NB4 (cell line): ENCODE results near the gene GABRR2.

Source experiments
- DNase-seq: peaks from one replicate; pipeline ENCODE4 v3.0.0; 2010; ENCODE audit warnings: low read depth
- H3K4me3 ChIP-seq: one replicate; pipeline ENCODE4 v1.5.1; 2011; ENCODE audit warnings: mild to moderate bottlenecking, low read depth, low read length, moderate library complexity
- MYC ChIP-seq: IDR thresholded peaks from 2 replicates; pipeline ENCODE4 v1.6.1; 2011; ENCODE audit warnings: low read depth, low read length
- POLR2A ChIP-seq: IDR thresholded peaks from 2 replicates; pipeline ENCODE4 v1.6.1; 2011; ENCODE audit warnings: mild to moderate bottlenecking; ENCODE audit not compliant: insufficient read length; ENCODE audit errors: extremely low read depth
- TF ChIP-seq, protein P1 (sequence below): IDR thresholded peaks from 2 replicates; pipeline ENCODE4 v1.6.1; 2011; ENCODE audit warnings: low read depth, low read length
- TF ChIP-seq, protein P2 (sequence below): IDR thresholded peaks from one replicate; pipeline ENCODE4 v1.5.1; 2012; ENCODE audit warnings: low read depth, low read length

Gene GABRR2

DNA sequence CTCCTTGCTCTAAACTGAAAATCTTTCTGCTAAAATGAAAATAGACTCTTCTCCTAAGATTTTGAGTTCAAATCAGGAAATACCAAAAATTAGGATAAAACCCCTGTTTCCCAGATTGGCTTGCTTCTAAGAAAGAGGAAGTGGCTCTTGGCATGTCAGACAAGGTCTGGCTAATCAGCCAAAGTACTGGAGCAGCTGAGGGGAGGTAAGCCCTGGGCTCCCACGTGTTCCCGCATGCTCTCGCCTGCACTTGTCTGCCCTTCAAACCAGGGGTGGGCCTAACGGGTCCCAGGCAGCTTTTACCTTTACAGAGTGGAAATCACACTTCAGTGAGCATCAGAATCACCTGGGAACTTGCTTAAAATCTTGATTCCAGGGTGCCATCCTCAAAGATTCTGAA lies 54.8 kb downstream of the GABRR2 start:
- DNase-seq, result peak; percentile 77
- no peak for TF ChIP-seq POLR2A
- TF ChIP-seq, protein P1, sequence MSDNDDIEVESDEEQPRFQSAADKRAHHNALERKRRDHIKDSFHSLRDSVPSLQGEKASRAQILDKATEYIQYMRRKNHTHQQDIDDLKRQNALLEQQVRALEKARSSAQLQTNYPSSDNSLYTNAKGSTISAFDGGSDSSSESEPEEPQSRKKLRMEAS, result peak; percentile 93
- TF ChIP-seq MYC, result peak; percentile 57; the same call in 1 of the 2 replicates
- TF ChIP-seq, protein P2, sequence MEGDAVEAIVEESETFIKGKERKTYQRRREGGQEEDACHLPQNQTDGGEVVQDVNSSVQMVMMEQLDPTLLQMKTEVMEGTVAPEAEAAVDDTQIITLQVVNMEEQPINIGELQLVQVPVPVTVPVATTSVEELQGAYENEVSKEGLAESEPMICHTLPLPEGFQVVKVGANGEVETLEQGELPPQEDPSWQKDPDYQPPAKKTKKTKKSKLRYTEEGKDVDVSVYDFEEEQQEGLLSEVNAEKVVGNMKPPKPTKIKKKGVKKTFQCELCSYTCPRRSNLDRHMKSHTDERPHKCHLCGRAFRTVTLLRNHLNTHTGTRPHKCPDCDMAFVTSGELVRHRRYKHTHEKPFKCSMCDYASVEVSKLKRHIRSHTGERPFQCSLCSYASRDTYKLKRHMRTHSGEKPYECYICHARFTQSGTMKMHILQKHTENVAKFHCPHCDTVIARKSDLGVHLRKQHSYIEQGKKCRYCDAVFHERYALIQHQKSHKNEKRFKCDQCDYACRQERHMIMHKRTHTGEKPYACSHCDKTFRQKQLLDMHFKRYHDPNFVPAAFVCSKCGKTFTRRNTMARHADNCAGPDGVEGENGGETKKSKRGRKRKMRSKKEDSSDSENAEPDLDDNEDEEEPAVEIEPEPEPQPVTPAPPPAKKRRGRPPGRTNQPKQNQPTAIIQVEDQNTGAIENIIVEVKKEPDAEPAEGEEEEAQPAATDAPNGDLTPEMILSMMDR, result no peak
- H3K4me3 ChIP-seq, result no peak overlapping the region

DNA sequence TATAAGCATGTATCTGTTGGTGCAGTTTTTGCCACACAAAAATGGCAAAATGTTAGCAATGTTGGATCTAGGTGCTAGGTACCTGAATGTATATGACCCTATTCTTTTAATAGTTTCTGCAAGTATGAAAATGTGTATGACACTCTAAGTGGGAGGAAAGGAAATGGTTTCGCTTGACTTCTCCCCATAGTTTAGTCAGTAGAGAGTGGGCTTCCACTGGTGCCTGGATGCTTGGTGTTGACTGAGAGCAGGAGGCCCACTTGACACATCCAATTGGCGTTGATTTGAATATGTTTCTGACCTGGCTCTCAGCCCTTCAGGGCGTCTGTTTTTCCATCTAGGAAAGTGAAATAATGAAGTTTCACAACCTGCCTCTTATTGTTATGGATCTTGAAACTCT lies 56.2 kb downstream of the GABRR2 start:
- TF ChIP-seq MYC (no peak), POLR2A (no peak)
- TF ChIP-seq, protein P1, result no peak
- TF ChIP-seq, protein P2, result no peak
- H3K4me3 ChIP-seq, result no peak overlapping the region
- DNase-seq, result no peak

DNA sequence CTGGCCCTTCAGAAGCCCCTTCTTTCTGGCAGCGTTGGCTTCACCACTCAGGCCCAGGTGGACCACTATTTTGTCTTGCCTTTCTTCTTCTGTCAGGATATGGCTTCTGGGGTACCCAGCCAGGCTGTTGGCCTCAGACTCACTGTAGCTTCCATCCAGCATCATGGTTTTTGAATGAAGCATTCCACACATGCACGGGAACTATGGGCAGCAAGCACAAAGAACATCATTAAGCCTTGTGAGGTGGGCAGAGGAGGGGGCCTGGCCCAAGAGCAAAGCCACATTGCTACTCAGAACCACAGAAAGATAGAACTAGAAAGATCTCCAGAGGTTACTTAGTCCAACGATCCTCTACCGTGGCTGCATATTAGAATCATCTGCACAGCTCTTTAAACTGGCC lies 57.3 kb downstream of the GABRR2 start:
- no peak overlapping the region for H3K4me3 ChIP-seq
- TF ChIP-seq, protein P2, result no peak
- TF ChIP-seq MYC, result no peak
- TF ChIP-seq POLR2A, result no peak
- TF ChIP-seq, protein P1, result no peak
- no peak for DNase-seq

DNA sequence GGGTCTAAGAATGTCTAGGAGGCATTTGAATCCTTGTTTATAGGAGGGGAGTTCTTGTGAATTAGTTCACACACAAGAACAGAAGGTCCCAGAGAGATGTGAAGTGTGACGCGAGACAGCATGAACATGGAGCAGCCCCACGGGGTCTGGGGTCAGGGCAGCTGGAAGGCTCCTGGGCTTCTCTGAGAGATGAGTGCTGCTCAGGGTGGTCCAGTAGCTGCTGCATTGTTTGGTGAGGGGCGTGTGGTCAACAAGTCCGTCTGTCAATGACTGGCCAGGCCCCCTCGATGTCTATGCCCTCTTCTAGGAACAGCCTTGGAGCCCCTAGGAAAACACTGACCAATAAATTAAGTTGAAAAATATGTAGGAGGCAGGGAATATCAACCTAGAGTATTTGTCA lies 57.8 kb downstream of the GABRR2 start:
- H3K4me3 ChIP-seq, result no peak overlapping the region
- TF ChIP-seq, protein P2, result no peak
- no peak for TF ChIP-seq MYC
- TF ChIP-seq POLR2A, result no peak
- TF ChIP-seq, protein P1, result no peak
- DNase-seq, result no peak

DNA sequence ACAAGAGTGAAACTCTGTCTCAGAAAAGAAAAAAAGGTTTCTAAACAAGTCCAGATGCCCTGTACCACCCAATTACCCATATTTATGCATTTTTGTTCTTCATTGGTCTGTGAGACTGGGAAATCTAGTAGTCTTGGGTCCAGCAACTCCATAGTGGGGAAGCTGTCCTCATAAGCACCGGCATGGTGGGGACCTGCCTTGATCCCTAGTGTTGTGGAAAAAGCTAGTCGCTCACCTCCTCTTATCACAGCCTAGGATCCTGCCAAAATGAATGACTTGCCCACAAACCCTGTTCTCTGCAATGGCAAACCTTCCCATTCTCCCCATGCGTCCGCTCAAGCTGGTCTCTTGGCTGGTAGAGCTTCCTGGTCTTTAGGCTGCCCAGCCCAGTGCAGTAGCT lies 59.7 kb downstream of the GABRR2 start:
- DNase-seq, result no peak
- H3K4me3 ChIP-seq, result no peak overlapping the region
- TF ChIP-seq, protein P2, result no peak
- TF ChIP-seq, protein P1, result no peak
- TF ChIP-seq MYC, result no peak
- no peak for TF ChIP-seq POLR2A
